Caki2 (cell line): ENCODE data around the gene ONECUT2. TPM values are rescaled to one million over a fixed set of nuclear protein-coding genes. Genes with fewer than 3 reads are reported as not detected.

Experiments
- DNase-seq: peaks from one replicate; pipeline ENCODE4 v3.0.0-alpha.2; 2015; ENCODE audit warnings: low read depth
- in situ Hi-C: cut with HindIII; loops from 2 replicates; pipeline ENCODE4 v1.10.0; 2016; ENCODE audit warnings: low sequenced_read_pairs, low pct_unique_long_range_greater_than_20kb, mixed read lengths
- total RNA-seq: library from RNA; depleted of rRNA; stranded (reverse); fragments of >200 nt; shearing (Covaris generic); gene quantifications from 2 replicates; pipeline ENCODE4 v1.2.3, GENCODE V29; 2014; ENCODE audit warnings: low replicate concordance

Gene ONECUT2
- total RNA-seq, 1 experiment from 2014 or later: 0.44 TPM

DNA sequence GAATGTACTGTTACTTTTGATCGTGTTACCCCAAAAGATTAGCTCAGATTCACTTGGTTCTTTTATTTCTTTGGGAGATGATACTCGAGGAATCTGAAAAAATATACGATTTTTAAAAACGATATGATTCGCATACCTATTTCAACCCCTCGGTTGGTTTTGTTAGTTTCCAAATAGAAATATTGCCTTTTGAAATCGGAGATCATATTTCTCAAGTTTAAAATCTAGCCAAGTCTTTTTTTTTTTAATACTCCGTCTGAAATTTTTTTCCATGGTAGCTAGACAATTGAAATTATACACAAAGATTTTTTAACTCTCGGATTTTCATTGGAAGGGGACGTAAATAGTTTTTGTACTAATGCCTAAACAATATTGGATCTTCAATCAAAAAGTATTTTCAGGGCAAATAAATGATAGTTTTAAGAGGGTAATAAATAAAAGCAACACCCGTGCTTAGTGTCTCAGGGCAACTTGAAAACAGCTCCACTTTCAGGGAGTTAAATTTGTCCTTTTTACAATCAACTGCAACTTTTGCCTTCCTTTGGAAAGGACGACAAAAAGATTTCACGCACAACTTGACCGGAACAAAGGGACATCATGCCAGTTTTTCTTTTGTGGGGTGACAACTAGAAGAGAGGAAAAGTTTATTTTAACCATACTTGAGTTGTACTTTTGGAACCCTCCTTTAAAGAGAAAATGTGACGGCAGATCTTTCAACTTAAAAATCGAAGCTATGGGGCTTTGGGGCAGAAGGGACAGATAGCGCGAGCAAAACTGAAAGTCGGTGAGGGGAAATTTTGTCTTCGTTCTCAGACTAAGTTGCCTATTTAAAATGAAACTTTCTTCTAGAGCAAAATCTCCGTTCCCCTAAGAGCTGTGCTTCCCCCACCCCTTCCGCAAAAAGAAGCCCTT, 5.8 kb upstream of the ONECUT2 start:
- in situ Hi-C loops: no loop called here
- DNase-seq: no peak

GRCh38 chr18:57430079-57431001, 4.8 kb upstream of the ONECUT2 start:
- DNase-seq: no peak
- in situ Hi-C loops: no loop called here

GRCh38 chr18:57431002-57431382, 4.2 kb upstream of the ONECUT2 start:
- no peak for DNase-seq
- in situ Hi-C loops: no loop called here

GRCh38 chr18:57431467-57432080, 3.6 kb upstream of the ONECUT2 start:
- in situ Hi-C loops: no loop called here

GRCh38 chr18:57432140-57432539, 3.0 kb upstream of the ONECUT2 start:
- DNase-seq: no peak

More at GRCh38 chr18:57431467-57432080, 3.6 kb upstream of the ONECUT2 start:
- no peak for DNase-seq

DNA sequence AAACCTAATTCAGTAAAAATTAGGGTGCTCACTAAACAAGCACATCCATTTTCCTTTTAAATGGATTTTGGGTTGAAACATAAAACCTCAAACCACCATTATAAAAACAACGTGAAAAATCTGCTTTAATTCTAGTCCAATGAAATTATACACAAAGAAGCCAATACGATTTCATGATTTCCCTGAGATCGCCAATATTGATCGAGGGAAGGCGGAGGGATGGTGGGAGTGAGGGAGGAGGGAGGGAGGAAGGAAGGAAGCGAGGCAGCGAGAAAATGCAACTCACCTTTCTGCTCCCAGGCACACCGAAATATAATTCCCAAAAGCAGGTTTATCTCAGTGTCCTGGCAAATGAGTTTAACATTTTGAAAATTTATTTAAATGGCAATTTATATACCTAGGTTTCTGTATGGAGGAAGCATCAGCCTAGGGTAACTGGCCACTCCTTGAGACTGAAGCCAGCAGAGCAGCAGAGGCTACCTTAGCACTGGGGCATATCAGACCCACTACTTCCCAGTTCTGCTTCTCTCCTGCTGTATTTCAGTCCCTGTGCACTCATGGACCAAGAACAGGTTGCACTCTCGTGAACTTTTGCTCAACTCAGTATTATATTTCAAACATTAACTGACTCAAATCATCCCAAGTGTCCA, 2.3 kb upstream of the ONECUT2 start:
- no peak for DNase-seq
- in situ Hi-C loops: no loop called here

More at GRCh38 chr18:57432140-57432539, 3.0 kb upstream of the ONECUT2 start:
- in situ Hi-C loops: no loop called here

DNA sequence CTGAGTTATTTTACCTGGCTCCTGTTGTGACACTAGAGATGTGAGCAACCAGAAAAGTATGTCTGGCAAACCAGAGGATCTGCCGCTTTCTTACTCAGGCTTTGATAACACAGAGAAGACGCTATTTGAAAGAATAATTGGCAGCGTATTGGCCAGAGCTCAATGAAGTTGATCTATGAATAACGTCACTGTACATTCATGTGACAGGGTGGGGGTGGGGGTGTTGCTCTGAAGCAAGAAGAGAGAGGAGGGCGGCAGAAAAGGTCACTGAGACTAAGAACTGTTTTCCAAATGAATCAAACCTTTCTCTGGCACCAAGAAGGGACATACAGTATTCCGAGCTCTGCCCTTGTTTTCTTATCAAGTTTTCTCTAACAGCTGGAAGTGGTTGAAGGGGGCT, 1.7 kb upstream of the ONECUT2 start:
- DNase-seq: no peak
- in situ Hi-C loops: no loop called here

- DNase-seq: no peak
- in situ Hi-C loops: no loop called here
These were observed 1.1 kb upstream of the ONECUT2 start for GRCh38 chr18:57433934-57434535.

GRCh38 chr18:57435846-57436190, 644 bp downstream of the ONECUT2 start:
- DNase-seq: no peak
- in situ Hi-C loops: no loop called here

DNA sequence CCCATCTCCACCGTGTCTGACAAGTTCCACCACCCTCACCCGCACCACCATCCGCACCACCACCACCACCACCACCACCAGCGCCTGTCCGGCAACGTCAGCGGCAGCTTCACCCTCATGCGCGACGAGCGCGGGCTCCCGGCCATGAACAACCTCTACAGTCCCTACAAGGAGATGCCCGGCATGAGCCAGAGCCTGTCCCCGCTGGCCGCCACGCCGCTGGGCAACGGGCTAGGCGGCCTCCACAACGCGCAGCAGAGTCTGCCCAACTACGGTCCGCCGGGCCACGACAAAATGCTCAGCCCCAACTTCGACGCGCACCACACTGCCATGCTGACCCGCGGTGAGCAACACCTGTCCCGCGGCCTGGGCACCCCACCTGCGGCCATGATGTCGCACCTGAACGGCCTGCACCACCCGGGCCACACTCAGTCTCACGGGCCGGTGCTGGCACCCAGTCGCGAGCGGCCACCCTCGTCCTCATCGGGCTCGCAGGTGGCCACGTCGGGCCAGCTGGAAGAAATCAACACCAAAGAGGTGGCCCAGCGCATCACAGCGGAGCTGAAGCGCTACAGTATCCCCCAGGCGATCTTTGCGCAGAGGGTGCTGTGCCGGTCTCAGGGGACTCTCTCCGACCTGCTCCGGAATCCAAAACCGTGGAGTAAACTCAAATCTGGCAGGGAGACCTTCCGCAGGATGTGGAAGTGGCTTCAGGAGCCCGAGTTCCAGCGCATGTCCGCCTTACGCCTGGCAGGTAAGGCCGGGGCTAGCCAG, 1.2 kb downstream of the ONECUT2 start:
- no peak for DNase-seq
- in situ Hi-C loops: no loop called here

DNA sequence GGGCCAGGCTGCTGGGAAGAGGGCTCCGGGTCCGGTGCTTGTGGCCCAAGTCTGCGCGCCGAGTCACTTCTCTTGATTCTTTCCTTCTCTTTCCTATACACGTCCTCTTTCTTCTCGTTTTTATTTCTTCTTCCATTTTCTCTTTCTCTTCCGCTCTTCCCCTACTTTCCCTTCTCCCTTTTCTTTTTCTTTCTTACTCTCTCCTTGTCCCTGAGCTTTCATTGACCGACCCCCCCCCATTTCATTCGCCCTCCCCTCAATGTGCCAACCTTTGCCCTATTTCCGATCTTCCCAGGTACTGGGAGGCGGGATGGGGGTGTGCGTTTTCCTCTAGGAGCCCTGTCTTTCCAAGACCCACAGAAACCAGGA, 1.8 kb downstream of the ONECUT2 start:
- no peak for DNase-seq
- in situ Hi-C loops: no loop called here

DNA sequence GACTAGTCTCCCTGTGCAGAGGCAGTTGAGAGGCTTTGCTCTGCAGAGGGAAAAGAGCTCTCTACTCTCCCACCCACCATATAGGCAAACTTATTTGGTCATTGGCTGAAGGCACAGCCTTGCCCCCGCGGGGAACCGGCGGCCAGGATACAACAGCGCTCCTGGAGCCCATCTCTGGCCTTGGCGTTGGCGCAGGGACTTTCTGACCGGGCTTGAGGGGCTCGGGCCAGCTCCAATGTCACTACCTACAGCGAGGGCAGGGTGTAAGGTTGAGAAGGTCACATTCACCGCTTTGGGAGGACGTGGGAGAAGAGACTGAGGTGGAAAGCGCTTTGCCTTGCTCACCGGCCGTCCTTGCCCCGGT, 2.2 kb downstream of the ONECUT2 start:
- DNase-seq: no peak
- in situ Hi-C loops: no loop called here

- in situ Hi-C loops: no loop called here
- DNase-seq: no peak
These were observed 2.8 kb downstream of the ONECUT2 start for GRCh38 chr18:57437766-57438671.

- DNase-seq: no peak
- in situ Hi-C loops: no loop called here
These were observed 3.8 kb downstream of the ONECUT2 start for GRCh38 chr18:57438743-57439608.

DNA sequence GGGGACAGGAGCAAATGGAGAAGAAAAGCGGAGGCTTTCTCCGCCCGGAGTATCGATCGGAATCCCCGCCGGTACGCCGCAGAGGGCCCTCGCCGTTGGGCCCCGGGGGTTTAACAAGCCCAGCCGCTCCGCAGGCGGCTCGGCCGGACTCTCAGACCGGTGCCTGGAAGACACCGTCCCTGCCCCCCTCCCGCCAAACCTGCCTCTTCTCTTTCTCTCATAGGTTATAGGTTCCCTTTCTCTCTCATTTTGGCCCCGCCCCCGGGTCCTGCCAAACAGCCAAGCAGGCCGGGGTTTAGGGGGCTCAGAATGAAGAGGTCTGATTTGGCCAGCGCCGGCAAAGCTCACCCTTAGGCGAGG, 4.4 kb downstream of the ONECUT2 start:
- DNase-seq: no peak
- in situ Hi-C loops: no loop called here

DNA sequence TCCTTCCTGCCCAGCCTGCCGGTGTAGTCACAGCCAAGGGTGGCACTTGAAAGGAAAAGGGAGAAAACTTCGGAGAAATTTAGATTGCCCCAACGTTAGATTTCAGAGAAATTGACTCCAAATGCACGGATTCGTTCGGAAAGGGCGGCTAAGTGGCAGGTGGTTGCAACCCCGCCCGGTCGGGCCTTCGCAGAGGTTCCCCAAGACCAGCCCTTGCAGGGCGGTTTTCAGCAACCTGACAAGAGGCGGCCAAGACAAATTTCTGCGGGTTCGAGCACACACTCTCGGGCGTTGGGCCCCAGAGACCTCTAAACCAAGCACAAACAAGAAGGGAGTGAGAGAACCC, 4.8 kb downstream of the ONECUT2 start:
- no peak for DNase-seq
- in situ Hi-C loops: no loop called here
